Cardiac fibroblast (primary cell): ENCODE measurements around the gene RSRC1.

Experiments
- DNase-seq, 2 donors: peaks; one replicate each; pipeline versions ENCODE4 v3.0.0 to v3.0.0-alpha.2; 2010; ENCODE audit warnings: low read depth in 2 of 2
- H3K4me3 ChIP-seq, 2 donors: replicated peaks in 1 of 2; 1 replicate in 1 of 2; 2 replicates in 1 of 2; pipeline ENCODE4 v1.5.1; 2011; ENCODE audit warnings: low read depth in 2 of 2, low read length in 2 of 2, mild to moderate bottlenecking in 2 of 2, moderate library complexity in 1 of 2
- TF ChIP-seq, protein P1 (sequence below): IDR thresholded peaks from one replicate; pipeline ENCODE4 v1.5.1; 2011; ENCODE audit warnings: low read depth, mild to moderate bottlenecking, low read length, inconsistent platforms

The RSRC1 gene

DNA sequence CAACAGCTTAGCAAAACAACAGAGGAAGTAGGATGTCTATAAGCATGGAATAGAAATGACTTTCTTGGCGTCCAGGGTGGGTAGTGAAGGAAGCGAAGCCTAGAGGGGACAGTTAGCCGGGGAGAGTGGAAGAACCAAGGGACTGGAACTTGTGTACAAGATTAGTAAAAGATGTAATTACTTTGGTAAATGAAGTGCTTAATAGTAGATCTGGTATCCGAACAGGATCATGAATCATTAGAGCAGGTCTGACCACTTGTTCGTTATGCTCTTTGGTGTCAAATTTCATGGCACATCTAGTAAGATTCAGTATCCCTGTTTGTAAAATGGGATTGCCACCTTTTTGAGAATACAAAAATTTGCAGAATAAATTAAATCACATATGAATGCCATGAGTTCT is 348.6 kb downstream of the RSRC1 start:
- TF ChIP-seq, protein P1, sequence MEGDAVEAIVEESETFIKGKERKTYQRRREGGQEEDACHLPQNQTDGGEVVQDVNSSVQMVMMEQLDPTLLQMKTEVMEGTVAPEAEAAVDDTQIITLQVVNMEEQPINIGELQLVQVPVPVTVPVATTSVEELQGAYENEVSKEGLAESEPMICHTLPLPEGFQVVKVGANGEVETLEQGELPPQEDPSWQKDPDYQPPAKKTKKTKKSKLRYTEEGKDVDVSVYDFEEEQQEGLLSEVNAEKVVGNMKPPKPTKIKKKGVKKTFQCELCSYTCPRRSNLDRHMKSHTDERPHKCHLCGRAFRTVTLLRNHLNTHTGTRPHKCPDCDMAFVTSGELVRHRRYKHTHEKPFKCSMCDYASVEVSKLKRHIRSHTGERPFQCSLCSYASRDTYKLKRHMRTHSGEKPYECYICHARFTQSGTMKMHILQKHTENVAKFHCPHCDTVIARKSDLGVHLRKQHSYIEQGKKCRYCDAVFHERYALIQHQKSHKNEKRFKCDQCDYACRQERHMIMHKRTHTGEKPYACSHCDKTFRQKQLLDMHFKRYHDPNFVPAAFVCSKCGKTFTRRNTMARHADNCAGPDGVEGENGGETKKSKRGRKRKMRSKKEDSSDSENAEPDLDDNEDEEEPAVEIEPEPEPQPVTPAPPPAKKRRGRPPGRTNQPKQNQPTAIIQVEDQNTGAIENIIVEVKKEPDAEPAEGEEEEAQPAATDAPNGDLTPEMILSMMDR: no peak
- no peak for DNase-seq
- H3K4me3 ChIP-seq: no peak overlapping the region

DNA sequence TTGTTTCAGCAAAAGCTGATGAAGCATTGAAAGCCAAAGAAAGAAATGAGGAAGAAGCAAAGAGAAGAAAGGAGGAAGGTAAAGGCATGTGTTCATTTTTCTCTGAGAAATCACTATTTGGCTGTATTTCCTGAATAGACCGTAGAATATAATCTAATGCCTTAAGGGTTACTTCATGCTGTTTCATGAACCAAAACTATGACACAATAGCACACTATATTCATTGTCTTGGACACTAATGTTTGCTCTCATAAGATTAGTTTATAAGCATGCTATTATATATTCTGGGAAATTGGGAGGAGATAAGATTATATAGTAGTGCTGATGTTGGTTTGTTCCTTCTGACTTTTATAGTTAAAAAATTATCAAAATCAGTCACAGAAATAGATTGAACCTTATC is 351.0 kb downstream of the RSRC1 start:
- H3K4me3 ChIP-seq: no peak overlapping the region
- DNase-seq: peak; percentile 25 to 39
- TF ChIP-seq, protein P1: no peak

DNA sequence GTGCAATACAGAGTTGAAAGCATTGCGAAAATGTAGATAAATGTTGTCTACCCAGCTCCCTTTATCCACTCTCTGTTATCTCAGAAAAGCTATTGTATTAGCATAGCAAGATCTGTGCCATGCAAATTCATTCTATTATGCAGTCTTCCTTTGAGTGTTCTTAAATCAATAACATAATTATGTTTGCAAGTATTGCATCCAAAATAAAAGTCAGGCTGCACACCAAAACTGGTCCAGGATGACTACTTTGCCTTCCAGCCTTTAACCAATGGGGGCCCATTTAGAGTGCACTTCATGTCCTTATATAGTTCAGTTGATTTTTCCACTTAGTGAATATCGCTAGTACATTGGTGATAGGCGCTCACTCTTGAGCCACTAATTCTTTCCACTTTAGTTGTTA is 353.7 kb downstream of the RSRC1 start:
- DNase-seq: no peak
- no peak overlapping the region for H3K4me3 ChIP-seq
- TF ChIP-seq, protein P1: no peak

DNA sequence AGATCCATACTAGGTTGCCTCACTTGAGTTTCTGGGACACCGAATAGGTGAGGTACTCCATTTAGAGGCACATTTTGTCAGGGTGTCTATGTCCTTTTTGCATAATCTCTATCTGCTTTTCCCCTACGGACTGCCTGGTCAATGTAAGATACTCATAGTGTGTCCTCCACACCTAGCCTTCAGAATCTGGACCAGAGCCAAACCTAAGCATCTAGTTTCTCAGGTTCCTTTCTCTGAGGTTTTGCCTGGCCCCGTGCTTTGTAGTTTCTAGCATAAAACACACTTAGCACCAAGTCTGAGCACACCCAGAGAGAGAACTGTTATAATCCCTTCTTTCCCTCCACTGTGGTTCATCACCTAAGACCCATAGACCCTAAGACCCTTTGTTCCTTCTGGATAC is 355.2 kb downstream of the RSRC1 start:
- H3K4me3 ChIP-seq: no peak overlapping the region
- TF ChIP-seq, protein P1: no peak
- no peak for DNase-seq

DNA sequence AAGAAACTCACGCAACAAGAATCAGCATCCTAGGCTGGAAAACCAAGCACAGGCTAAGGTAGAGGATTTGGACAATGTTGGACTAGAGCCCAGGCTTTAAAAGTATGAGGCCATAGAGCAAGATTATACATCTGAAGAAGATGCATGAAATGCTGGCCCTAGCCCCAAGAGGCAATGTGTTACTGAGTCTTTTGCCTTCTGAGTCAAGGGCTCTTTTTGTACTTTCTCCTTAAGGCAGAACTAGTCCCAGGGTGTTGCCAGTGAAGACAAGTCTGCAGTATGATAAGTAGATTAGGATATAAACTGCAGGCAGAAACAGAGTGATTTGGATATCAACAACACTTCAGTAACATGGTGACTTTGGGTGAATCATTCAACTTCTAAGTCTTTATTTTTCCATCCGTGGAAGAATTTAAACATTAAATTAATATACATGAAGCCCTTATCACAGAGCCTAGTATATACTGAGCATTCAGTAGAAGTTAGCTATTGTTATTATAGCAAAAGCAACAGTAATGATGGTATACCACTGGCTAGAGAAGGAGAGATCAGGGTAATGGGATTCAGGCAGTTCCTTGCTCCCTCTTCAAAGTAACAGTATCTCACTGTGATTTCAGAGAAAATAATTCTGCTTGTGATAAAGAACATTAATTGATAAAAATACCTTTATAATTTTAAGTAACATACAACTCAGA is 361.2 kb downstream of the RSRC1 start:
- DNase-seq: peak; percentile 53 to 66
- H3K4me3 ChIP-seq: no peak overlapping the region
- TF ChIP-seq, protein P1: no peak

DNA sequence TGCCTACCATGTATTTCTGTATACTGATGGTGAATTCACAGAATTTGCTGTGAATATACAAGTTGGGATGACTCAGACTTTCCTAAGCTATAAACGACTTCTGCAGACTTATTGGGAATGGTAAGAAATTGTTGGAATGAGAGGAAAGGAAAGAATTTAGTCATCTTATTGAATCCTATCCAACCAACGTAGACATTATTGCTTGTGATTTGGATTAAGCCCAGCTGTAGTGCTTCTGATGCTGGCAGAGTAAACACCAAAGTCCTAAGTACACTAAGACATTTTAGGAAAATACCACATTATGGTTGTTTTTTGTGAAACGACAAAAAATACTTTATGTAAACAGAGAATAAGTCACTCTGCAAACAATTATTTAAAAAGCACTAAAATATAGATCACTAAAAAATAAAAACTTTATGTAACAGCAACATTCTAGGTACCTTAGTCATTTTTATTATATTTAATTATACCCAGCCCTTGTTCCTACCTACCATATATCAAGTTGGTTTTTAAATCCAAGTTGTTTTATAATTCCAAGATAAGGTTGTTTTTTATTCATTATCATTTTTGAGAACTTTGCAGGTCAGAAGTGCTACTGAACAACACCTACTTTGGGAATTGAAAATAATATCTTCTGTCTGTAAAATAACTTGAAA is 361.9 kb downstream of the RSRC1 start:
- DNase-seq: peak; percentile 84 to 95
- TF ChIP-seq, protein P1: no peak
- no peak overlapping the region for H3K4me3 ChIP-seq
